Measurements from ENCODE around the gene TIMM22.
A peak's percentile ranks its signal among the peaks of the same experiment; 100 is the strongest.

TIMM22 gene

GRCh38 chr17:1012823-1013728, 16.1 kb downstream of the TIMM22 start:
- DNase-seq, result no peak
- no peak for TF ChIP-seq CTCF (IDR thresholded peaks at IDR 0.05)
- Histone ChIP-seq H3K36me3 (peaks cover 33 to 52% (median 41%) of the 10 kb centered on the region in 3 donors), H3K9me3 (no peaks in the 10 kb centered on the region), H3K4me1 (peaks cover 7 to 37% (median 24%) of the 10 kb centered on the region in 4 donors), H3K27ac (no peak overlapping the region), H3K4me3 (no peak overlapping the region), H3K27me3 (no peaks in the 10 kb centered on the region)
- intact Hi-C loops (cut with DNase I; ENCODE audit: low total_unique reads), result no loop called here

- no peak for DNase-seq
- H3K27me3 ChIP-seq, result no peaks in the 10 kb centered on the region
- H3K36me3 ChIP-seq, result peaks cover 33 to 52% (median 41%) of the 10 kb centered on the region in 3 donors
- H3K4me1 ChIP-seq, result peaks cover 3 to 37% (median 24%) of the 10 kb centered on the region in 4 donors
- no peak for TF ChIP-seq CTCF (IDR thresholded peaks at IDR 0.05)
- H3K27ac ChIP-seq, result no peak overlapping the region
- intact Hi-C loops (cut with DNase I; ENCODE audit: low total_unique reads), result no loop called here
- no peaks in the 10 kb centered on the region for H3K9me3 ChIP-seq
- no peak overlapping the region for H3K4me3 ChIP-seq
These were observed 16.8 kb downstream of the TIMM22 start for GRCh38 chr17:1013729-1014090.

GRCh38 chr17:1018547-1018946, 21.6 kb downstream of the TIMM22 start:
- no peak for DNase-seq
- Histone ChIP-seq H3K27ac (peak overlapping the region; percentile 77 to 81), H3K27me3 (no peaks in the 10 kb centered on the region), H3K4me3 (no peak overlapping the region), H3K36me3 (peaks cover 0 to 23% (median 0%) of the 10 kb centered on the region in 3 donors), H3K9me3 (no peaks in the 10 kb centered on the region), H3K4me1 (peaks cover 6 to 64% (median 53%) of the 10 kb centered on the region in 4 donors)
- intact Hi-C loops (cut with DNase I; ENCODE audit: low total_unique reads), result no loop called here
- TF ChIP-seq CTCF (IDR thresholded peaks at IDR 0.05), result no peak

GRCh38 chr17:1019451-1019850, 22.5 kb downstream of the TIMM22 start:
- Histone ChIP-seq H3K4me1 (peaks cover 6 to 64% (median 54%) of the 10 kb centered on the region in 4 donors), H3K27ac (peak overlapping the region; percentile 77 to 81), H3K27me3 (no peaks in the 10 kb centered on the region), H3K4me3 (no peak overlapping the region), H3K9me3 (no peaks in the 10 kb centered on the region), H3K36me3 (peaks cover 0 to 23% (median 0%) of the 10 kb centered on the region in 3 donors)
- DNase-seq, result peak; percentile 56 to 87
- intact Hi-C loops (cut with DNase I; ENCODE audit: low total_unique reads), result no loop called here
- TF ChIP-seq CTCF (IDR thresholded peaks at IDR 0.05), result no peak

GRCh38 chr17:1021147-1021546, 24.2 kb downstream of the TIMM22 start:
- peak overlapping the region; percentile 77 to 81 for H3K27ac ChIP-seq
- peaks cover 6 to 72% (median 60%) of the 10 kb centered on the region in 4 donors for H3K4me1 ChIP-seq
- no peak overlapping the region for H3K4me3 ChIP-seq
- H3K9me3 ChIP-seq, result no peaks in the 10 kb centered on the region
- no peaks in the 10 kb centered on the region for H3K27me3 ChIP-seq
- TF ChIP-seq CTCF (IDR thresholded peaks at IDR 0.05), result no peak
- intact Hi-C loops (cut with DNase I; ENCODE audit: low total_unique reads), result no loop called here
- DNase-seq, result no peak
- peaks cover 0 to 34% (median 0%) of the 10 kb centered on the region in 3 donors for H3K36me3 ChIP-seq
